ENCODE measurements around the gene CLCNKA.

Gene CLCNKA

GRCh38 chr1:16066245-16066644, 44.4 kb downstream of the CLCNKA start:
- no peak for DNase-seq

DNA sequence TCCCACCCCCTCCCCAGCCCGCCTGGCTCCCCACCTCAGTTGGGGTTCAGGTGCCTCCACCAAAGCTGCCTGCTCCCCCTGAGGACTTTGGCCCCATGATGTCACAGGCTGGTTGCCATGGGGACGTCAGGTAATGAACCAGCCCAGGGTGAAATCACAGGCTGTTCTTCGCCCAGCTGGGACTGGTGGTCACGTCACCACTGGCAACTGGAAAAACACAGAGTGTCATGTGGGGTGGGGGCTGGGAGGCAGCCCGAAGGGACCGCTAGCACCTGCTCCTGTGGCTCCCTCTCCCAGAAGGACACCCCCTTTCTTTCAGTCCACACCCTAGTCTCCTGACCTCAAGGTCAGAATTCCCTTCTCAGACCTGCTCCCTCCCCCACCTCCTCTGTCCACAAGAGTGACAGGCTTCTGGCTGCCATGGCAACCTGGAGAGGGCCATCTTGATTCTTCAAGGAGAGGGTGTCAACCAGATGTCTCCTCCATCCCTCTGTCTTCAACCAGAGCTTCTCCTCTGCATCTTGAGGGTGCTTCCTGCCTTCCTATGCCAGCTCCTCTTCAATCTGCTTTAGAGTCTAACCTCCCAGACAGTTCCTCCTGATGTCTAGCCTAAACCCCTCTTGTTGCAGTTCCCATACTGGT, 45.4 kb downstream of the CLCNKA start:
- DNase-seq: no peak

DNA sequence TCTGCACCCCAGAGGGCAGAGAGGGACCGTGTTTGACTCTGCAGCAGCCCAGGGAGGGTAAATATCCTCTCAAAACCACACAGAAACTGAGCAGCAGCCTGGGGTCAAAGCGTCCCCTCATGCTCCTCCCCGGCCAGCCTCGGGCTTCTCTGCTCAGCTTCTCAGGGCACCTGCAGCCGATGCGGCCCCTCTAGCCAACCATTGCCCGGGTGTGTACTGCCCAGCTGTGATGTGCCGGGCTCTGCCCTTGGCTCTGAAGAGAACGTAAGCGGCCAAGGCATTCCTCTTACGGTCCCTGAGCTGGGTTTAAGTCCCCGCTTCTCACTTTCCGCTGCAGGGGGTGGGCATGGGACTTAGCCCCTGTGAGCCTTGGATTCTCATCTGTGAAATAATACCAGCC, 46.1 kb downstream of the CLCNKA start:
- DNase-seq: no peak

- DNase-seq: no peak
Observed at GRCh38 chr1:16068356-16069270, 46.8 kb downstream of the CLCNKA start.

GRCh38 chr1:16070640-16071355, 49.0 kb downstream of the CLCNKA start:
- DNase-seq: no peak

DNA sequence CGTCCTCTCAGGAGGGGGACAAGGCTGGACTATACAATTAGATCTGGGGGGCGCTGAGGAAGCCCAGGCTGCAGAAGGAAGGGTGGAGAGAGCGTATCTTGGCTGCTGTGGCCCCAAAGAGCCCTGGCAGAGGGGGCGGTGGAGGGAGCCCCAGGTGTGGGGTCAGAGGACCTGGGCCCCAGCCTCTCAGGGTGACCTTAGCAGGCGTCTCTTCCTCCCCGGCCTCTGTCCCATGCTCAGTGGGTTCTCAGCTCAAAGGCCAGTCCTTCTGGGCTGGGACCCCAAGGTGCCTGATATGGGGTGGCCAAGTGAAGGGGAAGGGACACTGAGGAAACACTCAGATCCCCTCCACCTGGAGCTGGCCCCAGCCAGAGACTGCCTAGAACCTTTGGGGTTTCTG, 49.8 kb downstream of the CLCNKA start:
- DNase-seq: no peak

DNA sequence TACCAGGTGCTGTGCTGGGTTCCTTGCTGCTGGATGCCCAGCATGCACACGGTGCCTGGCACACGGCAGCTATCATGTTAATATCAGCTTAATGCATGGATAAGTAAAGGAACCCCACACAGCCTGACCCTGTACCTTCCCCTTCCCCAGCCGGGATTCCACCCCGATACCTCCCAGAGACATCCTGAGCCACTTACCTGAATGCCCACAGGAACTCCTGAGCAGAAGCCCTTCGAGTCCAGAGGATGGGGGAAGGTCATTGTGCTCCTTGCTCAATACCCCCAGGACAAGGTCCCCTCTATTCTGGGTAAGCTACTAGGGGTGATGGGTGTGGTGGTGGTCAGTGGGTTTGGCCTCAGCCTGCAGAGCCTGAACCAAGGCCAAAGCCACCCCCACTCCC, 50.3 kb downstream of the CLCNKA start:
- DNase-seq: no peak

DNA sequence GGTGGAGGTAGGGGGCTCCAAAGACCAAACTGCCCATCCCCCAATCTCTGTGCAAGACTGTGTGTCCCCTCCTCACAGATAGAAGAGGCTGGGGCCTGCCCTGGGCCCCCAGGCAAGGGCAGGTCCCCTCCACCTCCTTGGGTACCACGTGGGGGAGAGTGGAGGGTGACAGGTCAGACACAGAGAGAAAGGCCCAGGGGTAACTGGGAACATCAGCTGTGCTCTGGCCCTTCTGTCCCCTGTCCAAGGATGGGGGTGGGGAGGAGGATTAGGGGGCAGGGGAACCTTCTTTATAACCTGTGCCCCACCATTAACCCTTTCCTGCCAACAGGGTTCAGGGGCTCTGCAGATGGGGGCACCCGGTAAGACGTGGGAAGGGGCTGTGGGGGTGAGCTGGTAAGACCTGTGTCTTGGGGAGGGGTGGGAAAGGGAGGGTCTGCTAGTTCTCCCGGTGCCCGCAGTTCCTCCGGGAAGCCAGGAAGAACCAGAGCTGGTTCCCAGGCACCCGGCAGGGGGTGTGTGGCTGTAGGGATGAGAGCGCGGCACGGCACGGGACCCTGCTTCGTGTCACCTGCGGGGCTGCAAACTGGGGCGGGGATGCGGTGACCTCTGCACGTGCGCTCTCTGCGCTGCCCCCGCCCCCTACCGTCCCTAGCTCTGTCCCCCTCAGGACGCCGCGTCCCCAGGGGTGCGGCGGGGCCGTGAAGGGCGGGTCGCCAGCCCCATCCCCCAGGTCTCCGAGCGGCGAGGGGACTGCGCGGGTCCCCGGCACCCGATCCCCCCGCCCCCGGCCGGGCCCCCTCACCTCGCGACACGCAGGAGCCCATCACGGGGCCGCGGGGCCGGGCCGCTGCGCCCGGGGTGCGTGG, 51.0 kb downstream of the CLCNKA start:
- no peak for DNase-seq

DNA sequence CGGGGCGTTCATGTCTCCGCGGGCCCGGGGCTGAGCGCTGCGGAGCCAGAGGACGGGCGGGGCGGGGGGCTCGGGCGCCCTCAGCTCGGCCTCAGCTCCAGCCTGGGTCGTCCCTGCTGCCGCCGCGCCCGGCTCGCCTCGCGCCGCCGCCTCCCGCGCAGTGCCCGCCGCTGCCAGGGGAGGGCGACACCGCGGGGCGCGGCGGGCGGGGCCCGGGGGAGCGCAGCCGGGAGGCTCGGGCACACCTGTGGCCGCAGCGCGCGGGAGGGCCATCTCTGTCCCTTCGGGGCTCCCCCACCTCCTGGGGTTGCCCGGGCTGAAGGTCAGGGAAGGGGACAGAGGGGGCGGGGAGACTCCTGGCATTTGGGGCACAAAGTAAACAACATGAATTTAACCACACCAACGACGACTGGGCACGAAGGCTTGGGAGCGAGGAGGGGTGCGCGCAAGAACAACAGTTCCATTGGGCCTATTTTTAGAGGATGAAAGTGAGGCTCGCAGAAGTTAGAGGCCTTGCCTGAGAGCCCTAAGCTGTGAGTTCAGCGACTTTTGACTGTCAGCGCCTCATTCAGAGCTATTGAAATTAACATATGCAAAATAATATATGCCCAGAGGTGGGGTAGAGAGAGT, 51.8 kb downstream of the CLCNKA start, which contains the start of gene FAM131C:
TSS of gene FAM131C (minus strand) at position 162 of the 630 bp plus-strand sequence. CDS start 209 bp downstream, outside the sequence.
- no peak for DNase-seq

DNA sequence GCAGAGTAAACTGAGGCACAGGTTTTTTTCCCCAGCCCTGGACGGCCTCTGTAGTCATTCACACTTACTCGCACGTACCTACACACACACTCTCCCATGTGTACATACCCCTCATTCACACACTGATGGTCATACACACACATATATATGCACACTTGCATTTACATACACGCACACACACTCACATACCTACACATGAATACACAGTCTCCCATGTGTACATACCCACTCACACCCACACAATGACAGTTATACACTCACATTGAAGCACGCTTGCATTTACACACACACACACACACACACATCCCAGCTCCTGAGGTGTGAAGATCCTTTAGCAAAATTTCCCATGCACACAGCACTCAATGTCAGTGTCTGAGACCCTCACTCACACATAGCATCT, 52.4 kb downstream of the CLCNKA start:
- DNase-seq: no peak

GRCh38 chr1:16075337-16076030, 53.6 kb downstream of the CLCNKA start:
- DNase-seq: no peak

- no peak for DNase-seq
Observed at GRCh38 chr1:16076031-16076864, 54.4 kb downstream of the CLCNKA start.

DNA sequence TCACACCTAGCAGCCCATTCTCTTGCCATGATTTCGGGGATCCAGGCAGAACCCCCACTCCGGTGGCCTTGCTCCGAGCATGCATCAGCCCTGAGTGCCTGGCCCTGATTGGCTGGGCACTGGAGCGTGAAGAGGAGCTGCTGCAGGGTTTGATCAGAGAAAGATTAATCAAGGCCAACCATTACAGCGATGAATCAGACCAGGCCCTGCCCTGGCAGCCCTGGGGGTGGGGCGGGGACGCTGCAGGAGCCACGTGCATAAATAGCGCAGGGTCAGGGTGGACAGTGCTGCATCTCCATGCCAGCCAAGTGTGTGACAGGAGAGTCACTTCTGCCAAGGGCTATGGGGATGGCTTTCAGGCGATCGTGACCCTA, 55.0 kb downstream of the CLCNKA start:
- no peak for DNase-seq

DNA sequence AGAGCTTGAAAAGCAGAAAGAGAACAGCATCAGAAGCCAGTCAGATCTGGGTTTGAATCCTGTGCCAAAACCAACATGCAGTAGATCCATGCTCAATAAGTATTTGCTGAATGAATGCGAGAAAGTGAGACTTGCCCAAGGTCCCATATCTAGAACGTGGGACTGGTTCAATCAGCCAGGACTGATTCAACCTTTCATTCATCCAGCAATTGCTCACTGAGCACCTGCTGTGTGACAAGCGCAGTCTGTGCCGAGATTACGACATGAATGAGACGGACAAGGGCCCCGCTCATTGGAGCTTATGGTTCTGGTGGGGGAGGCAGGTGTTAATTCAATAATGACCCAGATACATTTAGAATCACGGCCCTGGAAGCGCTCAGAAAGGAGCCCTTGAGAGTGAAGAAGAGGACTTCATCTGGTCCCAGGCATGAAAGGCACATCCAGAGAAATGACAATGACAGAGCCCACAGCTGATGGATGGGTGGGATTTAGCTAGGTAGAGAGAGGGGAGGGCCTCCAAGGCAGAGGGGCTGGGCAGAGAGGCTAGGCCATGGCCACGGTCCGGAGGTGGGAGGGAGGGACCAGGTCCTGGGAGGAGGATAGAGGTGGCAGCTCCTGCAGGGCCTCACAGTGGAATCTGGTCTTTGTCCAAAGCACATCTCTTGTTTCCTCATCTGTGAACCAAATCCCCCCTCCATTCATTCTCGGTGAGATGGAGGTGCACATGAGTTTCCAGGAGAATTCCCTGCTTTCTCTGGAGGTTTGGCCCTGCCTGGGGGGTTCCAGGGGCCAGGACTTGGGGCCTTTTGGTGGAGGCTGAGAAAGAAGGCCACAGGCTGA, 55.8 kb downstream of the CLCNKA start:
- DNase-seq: no peak

DNA sequence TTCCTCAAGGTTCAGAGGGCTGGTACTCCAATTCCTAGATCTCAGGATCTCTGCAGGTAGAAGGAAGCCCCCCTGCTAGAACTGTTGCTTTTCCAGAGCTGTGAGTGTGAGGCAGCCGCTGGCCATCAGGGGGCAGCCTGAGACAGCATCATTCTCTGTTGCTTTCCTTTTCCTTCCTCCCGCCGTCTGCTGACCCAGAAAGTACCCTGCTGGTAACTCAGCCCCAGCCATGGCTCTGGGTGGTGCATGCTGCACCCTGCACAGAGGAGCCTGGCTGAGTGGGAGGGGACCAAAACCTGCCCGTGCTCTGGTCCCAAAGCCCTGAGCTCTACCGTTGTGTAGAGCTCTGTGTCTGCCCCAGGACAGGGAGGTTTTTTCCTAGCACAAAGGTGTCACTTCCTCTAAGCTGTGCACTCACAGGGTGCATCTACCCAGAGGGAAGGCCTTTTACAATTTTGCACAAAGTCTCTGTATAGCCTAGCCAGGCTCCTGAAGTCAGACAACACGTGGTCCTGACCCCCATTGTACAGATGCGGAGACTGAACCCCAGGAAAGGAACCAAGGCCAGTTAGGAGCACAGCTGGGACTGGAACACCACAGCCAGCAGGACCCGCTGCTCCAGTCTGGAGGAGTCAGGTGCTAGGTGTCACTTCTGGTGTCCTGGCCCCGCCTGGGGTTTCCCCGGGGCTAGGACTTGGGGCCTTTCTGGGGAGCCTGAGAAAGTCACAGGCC, 57.3 kb downstream of the CLCNKA start:
- DNase-seq: peak; percentile 35

- no peak for DNase-seq
Observed at GRCh38 chr1:16080422-16081150, 58.8 kb downstream of the CLCNKA start.

GRCh38 chr1:16081636-16082035, 59.8 kb downstream of the CLCNKA start:
- no peak for DNase-seq
